Epithelial cell of proximal tubule (primary cell): Measurements from ENCODE around the gene OTUB2. TPM values are rescaled to one million over a fixed set of nuclear protein-coding genes. Genes with fewer than 3 reads are reported as not detected.

ENCODE experiments used
- DNase-seq: peaks from one replicate; pipeline ENCODE4 v3.0.0-alpha.2; 2011; ENCODE audit warnings: low read depth
- H3K4me3 ChIP-seq: 2 replicates; pipeline ENCODE4 v1.5.1; 2011; ENCODE audit warnings: low read depth, mild to moderate bottlenecking, low read length
- total RNA-seq: library from RNA; depleted of rRNA; stranded (reverse); fragments of >200 nt; gene quantifications from 2 replicates; pipeline ENCODE4 v1.2.3, GENCODE V29; 2015
- TF ChIP-seq, protein P1 (sequence below): conservative IDR thresholded peaks from 2 replicates; pipeline ENCODE4 v1.5.1; 2012; ENCODE audit warnings: low read depth, mild to moderate bottlenecking, low read length

OTUB2 gene
- total RNA-seq, 1 donor from 2014 or later, result 5.6 TPM

DNA sequence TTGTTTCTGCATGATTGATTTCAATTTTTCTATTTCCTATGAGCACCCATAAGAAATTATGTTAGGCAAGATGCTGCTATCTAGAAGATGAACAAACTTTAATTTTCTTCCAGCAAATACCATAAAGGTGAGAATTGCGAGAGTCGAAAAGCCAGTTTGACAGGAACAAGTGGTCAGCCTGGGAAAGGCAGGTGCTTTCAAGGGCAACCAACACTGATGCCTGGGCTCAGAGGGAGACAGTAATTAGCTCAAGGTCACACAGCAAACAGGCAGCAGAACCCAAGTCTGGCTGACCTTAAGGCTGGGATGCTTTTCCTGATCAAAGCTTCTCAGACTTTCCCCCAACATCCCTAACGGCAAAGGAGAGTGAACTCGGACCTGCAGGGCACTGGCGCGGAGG lies 6.8 kb upstream of the OTUB2 start:
- TF ChIP-seq, protein P1, sequence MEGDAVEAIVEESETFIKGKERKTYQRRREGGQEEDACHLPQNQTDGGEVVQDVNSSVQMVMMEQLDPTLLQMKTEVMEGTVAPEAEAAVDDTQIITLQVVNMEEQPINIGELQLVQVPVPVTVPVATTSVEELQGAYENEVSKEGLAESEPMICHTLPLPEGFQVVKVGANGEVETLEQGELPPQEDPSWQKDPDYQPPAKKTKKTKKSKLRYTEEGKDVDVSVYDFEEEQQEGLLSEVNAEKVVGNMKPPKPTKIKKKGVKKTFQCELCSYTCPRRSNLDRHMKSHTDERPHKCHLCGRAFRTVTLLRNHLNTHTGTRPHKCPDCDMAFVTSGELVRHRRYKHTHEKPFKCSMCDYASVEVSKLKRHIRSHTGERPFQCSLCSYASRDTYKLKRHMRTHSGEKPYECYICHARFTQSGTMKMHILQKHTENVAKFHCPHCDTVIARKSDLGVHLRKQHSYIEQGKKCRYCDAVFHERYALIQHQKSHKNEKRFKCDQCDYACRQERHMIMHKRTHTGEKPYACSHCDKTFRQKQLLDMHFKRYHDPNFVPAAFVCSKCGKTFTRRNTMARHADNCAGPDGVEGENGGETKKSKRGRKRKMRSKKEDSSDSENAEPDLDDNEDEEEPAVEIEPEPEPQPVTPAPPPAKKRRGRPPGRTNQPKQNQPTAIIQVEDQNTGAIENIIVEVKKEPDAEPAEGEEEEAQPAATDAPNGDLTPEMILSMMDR, result no peak
- H3K4me3 ChIP-seq, result no peak overlapping the region
- DNase-seq, result no peak

DNA sequence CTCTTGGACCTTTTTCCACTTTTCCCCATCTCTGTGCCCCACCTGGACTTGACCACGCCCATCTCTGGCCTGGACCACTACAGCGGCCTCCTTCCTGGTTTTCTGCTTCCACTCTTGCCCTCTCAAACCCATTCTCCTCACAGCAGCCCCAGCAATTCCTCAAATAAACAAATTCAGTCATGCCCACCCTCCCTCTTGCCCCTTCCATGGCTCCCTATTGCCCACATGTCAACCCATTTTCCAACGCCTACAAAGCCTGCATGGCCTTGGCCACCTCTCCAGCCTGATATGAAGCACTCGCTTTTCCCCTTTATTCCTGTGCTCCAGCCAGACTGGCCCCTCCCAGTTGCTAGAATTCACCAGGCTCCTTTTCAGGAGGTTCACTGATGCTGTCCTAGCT lies 5.9 kb upstream of the OTUB2 start:
- DNase-seq, result no peak
- TF ChIP-seq, protein P1, result no peak
- no peak overlapping the region for H3K4me3 ChIP-seq

GRCh38 chr14:94021001-94021400 lies 5.1 kb upstream of the OTUB2 start:
- TF ChIP-seq, protein P1, result peak; percentile 31
- H3K4me3 ChIP-seq, result no peak overlapping the region
- peak; percentile 53 for DNase-seq

DNA sequence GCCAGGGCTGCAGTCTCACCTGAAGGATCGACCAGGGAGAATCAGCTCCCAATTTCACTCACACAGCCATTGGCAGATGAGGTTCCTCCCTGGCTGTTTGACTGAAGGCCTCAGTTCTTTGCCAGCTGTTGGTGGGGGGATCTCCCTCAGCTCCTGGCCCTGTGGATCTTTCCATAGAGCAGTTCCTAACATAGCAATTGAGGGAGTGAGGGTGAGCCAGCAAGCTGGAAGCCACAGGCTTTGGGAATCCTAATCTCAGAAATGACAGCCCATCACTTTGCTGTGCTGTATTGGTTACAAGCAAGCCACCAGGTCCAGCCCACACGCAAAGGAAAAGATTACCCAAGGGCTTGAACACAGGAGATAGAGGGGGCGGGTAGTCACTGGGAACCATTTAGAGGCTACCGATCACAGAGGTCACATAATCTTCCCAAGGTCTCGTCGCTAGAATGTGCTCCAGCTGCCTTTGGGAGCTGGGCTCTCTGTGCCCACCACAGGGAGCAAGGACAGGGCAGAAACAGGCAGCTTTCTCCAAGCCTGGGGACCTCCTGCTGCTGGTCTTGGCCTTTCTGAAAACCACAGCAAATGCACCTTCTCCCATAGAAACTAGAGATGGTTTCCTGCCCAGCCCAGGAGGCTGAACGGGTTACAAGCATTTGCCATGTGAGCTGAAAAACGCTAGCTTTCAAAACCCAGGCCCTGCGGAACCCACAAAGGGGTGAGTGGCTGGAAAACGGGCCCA lies 4.6 kb upstream of the OTUB2 start:
- TF ChIP-seq, protein P1, result no peak
- H3K4me3 ChIP-seq, result no peak overlapping the region
- DNase-seq, result no peak

DNA sequence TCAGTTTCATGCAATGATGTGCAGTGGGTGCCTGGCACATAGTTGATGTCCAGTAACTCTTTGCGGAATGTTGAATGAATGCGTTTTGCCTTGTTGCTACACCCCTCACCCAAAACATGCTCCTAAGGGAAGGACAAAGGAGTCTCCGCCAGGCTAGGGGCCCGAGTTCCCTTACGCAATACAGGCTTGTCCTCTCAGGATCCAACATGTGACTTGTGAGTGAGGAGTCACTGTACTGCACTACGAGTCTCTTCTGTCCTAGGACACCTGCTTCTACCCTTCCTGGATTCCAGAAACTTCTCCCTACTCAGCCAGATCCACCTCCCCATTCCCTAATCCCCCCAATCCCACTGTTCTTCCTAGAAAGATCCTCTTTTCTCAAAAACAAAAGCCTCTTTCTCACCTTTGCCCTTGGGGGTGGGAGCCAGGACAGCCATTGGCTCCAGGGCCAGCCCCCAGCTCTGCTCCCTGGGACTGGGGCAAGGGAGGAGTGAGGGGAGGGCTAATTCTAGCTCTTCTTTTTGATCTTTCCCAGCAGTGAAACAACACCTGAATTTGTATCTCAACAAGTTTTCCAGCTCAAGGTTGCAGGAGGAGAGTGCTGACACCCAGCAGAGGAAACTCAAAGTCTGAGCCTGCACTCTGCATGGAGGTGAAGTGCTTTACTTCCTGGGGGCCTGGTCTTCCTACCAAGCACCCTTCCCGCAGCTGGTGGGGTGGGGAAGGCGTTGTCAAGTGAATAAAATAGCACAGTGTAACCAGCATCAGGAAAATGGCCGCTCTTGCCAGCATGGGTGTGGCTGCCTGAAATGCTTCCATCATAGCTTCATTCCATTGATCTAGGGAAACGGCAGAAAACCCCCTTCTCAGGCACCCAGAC lies 3.4 kb upstream of the OTUB2 start:
- DNase-seq, result no peak
- TF ChIP-seq, protein P1, result no peak
- H3K4me3 ChIP-seq, result no peak overlapping the region

- no peak for DNase-seq
- TF ChIP-seq, protein P1, result no peak
- H3K4me3 ChIP-seq, result no peak overlapping the region
Measured at GRCh38 chr14:94024549-94024948, 1.6 kb upstream of the OTUB2 start.
